Measurements from ENCODE around the gene OR1I1.

OR1I1 gene

GRCh38 chr19:15129856-15130585 lies 48.0 kb downstream of the OR1I1 start:
- no peak for TF ChIP-seq CTCF (IDR thresholded peaks at IDR 0.05)

GRCh38 chr19:15136234-15136954 lies 54.4 kb downstream of the OR1I1 start:
- TF ChIP-seq CTCF (IDR thresholded peaks at IDR 0.05) = no peak

DNA sequence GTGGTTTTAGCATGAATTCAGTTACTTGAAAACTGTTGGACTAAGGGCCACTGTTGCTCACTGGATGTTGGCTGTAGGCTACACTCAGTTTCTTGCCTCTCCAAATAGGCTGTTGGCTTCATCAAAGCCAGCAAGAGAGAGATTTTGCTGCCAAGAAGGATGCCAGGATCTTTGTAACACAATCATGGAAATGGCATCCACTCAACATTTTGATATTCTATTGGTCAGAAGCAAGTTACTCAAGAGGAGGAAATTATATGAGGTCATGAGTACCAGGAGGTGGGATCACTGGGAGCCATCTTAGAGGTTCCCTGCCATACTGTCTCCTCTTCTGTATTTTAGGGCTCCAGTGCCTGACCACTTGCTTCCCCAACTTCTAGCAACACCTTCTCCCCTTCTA lies 55.8 kb downstream of the OR1I1 start:
- no peak for TF ChIP-seq CTCF (IDR thresholded peaks at IDR 0.05)

DNA sequence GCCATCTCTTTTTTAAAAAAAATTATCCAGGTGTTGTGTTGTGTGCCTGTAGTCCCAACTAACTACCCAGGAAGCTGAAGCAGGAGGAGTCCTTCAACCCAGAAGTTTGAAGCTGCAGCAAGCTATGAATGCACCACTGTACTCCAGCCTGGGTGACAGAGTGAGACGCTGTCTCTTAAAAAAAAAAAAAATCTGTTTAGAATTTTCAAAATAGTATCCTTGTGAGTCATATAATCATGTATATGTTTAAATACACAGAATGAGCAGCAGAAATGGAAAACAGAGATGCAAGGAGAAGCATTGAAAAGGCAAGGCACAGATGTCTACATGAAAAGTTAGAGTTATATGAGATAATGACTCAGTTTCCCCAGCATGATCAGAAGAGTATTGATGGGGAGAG lies 56.4 kb downstream of the OR1I1 start:
- no peak for TF ChIP-seq CTCF (IDR thresholded peaks at IDR 0.05)

- TF ChIP-seq CTCF (IDR thresholded peaks at IDR 0.05) = no peak
Measured at GRCh38 chr19:15141143-15141542, 59.1 kb downstream of the OR1I1 start.

GRCh38 chr19:15142313-15142712 lies 60.3 kb downstream of the OR1I1 start:
- TF ChIP-seq CTCF (IDR thresholded peaks at IDR 0.05) = no peak

Data from LNCAP (cell line).